Esophagus squamous epithelium (tissue), 4 donors: Measurements from ENCODE around the gene MB.

Experiments
- POLR2A ChIP-seq, 4 donors: fragments of 450-650 bp; IDR thresholded peaks; one replicate each; pipeline ENCODE4 v1.6.1; 2017; ENCODE audit warnings: antibody characterized with exemption in 4 of 4, mild to moderate bottlenecking in 4 of 4, moderate library complexity in 3 of 4
- TF ChIP-seq, protein P1 (sequence below), 6 experiments: fragments of 450-650 bp in 4 of 6; fragments of 200-600 bp in 2 of 6; sonication (generic) in 2 of 6; IDR thresholded peaks; one replicate each; pipeline ENCODE4 v1.5.1; 2016 to 2019; ENCODE audit warnings: antibody characterized with exemption in 6 of 6, mild to moderate bottlenecking in 4 of 6, moderate library complexity in 4 of 6

DNA sequence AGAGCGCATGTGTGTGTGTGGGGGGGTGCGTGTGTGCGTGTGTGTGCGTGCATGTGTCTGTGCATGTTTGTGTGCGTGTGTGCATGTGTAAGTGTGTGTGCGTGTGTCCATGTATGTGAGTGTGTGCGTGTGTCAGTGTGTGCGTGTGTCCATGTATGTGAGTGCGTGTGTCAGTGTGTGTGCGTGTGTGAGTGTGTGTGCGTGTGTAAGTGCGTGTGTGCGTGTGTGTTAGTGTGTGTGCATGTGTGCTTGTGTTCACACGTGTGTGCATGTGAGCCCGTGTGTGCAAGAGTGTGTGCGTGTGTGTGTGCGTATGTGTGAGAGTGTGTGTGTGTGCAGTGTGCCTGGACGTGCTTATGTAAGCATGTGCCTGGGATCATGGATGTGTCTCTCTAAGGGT, 16.4 kb upstream of the MB start:
- TF ChIP-seq, protein P1, sequence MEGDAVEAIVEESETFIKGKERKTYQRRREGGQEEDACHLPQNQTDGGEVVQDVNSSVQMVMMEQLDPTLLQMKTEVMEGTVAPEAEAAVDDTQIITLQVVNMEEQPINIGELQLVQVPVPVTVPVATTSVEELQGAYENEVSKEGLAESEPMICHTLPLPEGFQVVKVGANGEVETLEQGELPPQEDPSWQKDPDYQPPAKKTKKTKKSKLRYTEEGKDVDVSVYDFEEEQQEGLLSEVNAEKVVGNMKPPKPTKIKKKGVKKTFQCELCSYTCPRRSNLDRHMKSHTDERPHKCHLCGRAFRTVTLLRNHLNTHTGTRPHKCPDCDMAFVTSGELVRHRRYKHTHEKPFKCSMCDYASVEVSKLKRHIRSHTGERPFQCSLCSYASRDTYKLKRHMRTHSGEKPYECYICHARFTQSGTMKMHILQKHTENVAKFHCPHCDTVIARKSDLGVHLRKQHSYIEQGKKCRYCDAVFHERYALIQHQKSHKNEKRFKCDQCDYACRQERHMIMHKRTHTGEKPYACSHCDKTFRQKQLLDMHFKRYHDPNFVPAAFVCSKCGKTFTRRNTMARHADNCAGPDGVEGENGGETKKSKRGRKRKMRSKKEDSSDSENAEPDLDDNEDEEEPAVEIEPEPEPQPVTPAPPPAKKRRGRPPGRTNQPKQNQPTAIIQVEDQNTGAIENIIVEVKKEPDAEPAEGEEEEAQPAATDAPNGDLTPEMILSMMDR (IDR thresholded peaks at IDR 0.05), result no peak
- TF ChIP-seq POLR2A (IDR thresholded peaks at IDR 0.05), result no peak
